OCI-LY1 (cell line): ENCODE results near the gene SPECC1L.

Source experiments
- H2AFZ ChIP-seq: fragments of 200-600 bp; sonication (generic), shearing (Covaris generic); 2 replicates; pipeline ENCODE4 v1.6.0; 2014; ENCODE audit warnings: antibody characterized with exemption, mild to moderate bottlenecking, low read length
- H3F3A ChIP-seq: fragments of 200-600 bp; sonication (generic), shearing (Covaris generic); 2 replicates; pipeline ENCODE4 v1.6.0; 2014; ENCODE audit warnings: mild to moderate bottlenecking, antibody characterized with exemption, low read length, moderate library complexity; ENCODE audit not compliant: insufficient read depth
- H3K27ac ChIP-seq: fragments of 200-600 bp; sonication (generic); 2 replicates; pipeline ENCODE4 v1.5.1; 2014; ENCODE audit warnings: low read length, mixed run types, mild to moderate bottlenecking, low read depth; ENCODE audit not compliant: poor library complexity, severe bottlenecking
- H3K27me3 ChIP-seq: fragments of 200-600 bp; sonication (generic); 2 replicates; pipeline ENCODE4 v1.6.0; 2014; ENCODE audit warnings: antibody characterized with exemption, mild to moderate bottlenecking, low read length, moderate library complexity; ENCODE audit not compliant: insufficient read depth
- H3K36me3 ChIP-seq: fragments of 200-600 bp; sonication (generic); 2 replicates; pipeline ENCODE4 v1.6.1; 2014; ENCODE audit warnings: mild to moderate bottlenecking, antibody characterized with exemption, low read length, moderate library complexity, mixed read lengths; ENCODE audit not compliant: insufficient read depth
- H3K4me1 ChIP-seq: fragments of 200-600 bp; sonication (generic); 2 replicates; pipeline ENCODE4 v1.5.1; 2014; ENCODE audit warnings: mild to moderate bottlenecking, low read length, moderate library complexity; ENCODE audit not compliant: insufficient read depth, severe bottlenecking
- H3K4me2 ChIP-seq: fragments of 200-600 bp; sonication (generic), shearing (Covaris generic); 2 replicates; pipeline ENCODE4 v1.6.1; 2014; ENCODE audit warnings: low read length
- H3K4me3 ChIP-seq: fragments of 200-600 bp; sonication (generic); 2 replicates; pipeline ENCODE4 v1.5.1; 2014; ENCODE audit warnings: low read length, low read depth, mild to moderate bottlenecking, mixed read lengths; ENCODE audit not compliant: poor library complexity, severe bottlenecking
- H3K79me2 ChIP-seq: fragments of 200-600 bp; shearing (Covaris generic); 2 replicates; pipeline ENCODE4 v1.6.1; 2016; ENCODE audit warnings: mixed run types, low read length, mixed read lengths; ENCODE audit not compliant: insufficient read depth
- H3K9ac ChIP-seq: fragments of 200-600 bp; sonication (generic), shearing (Covaris generic); 2 replicates; pipeline ENCODE4 v1.6.1; 2014; ENCODE audit warnings: mild to moderate bottlenecking, low read length, mixed read lengths
- H3K9me2 ChIP-seq: fragments of 200-600 bp; sonication (generic), shearing (Covaris generic); 2 replicates; pipeline ENCODE4 v1.6.1; 2014; ENCODE audit warnings: low read depth, mild to moderate bottlenecking, low read length, mixed read lengths
- H3K9me3 ChIP-seq: fragments of 200-600 bp; shearing (Covaris generic); 2 replicates; pipeline ENCODE4 v1.6.1; 2014; ENCODE audit warnings: low read length, mixed read lengths
- H4K20me1 ChIP-seq: fragments of 200-600 bp; sonication (generic), shearing (Covaris generic); 2 replicates; pipeline ENCODE4 v1.6.0; 2016; ENCODE audit warnings: mild to moderate bottlenecking, low read length; ENCODE audit not compliant: insufficient read depth
- CTCF ChIP-seq: fragments of 200-600 bp; sonication (generic), shearing (Covaris generic); IDR thresholded peaks from 2 replicates; pipeline ENCODE4 v1.5.1; 2017; ENCODE audit warnings: mild to moderate bottlenecking, antibody characterized with exemption, low read length, moderate library complexity, mixed read lengths
- EZH2 ChIP-seq: fragments of 200-600 bp; sonication (generic), shearing (Covaris generic); IDR thresholded peaks from 2 replicates; pipeline ENCODE4 v1.8.0; 2017; ENCODE audit warnings: borderline replicate concordance, mixed run types, mild to moderate bottlenecking, antibody characterized with exemption, low read length, moderate library complexity, mixed read lengths

The SPECC1L gene

GRCh38 chr22:24408630-24409029 lies 138.0 kb downstream of the SPECC1L start:
- TF ChIP-seq CTCF (no peak), EZH2 (no peak)
- no peaks in the 10 kb centered on the region for H3K79me2 ChIP-seq
- H3K4me2 ChIP-seq, result no peak overlapping the region
- no peaks in the 10 kb centered on the region for H3F3A ChIP-seq
- H3K4me1 ChIP-seq, result no peaks in the 10 kb centered on the region
- no peak overlapping the region for H3K27ac ChIP-seq
- H4K20me1 ChIP-seq, result no peaks in the 10 kb centered on the region
- H3K27me3 ChIP-seq, result no peaks in the 10 kb centered on the region
- no peaks in the 10 kb centered on the region for H3K9me2 ChIP-seq
- no peaks in the 10 kb centered on the region for H3K9me3 ChIP-seq
- H3K36me3 ChIP-seq, result peaks cover 45% of the 10 kb centered on the region
- H3K9ac ChIP-seq, result no peak overlapping the region
- H3K4me3 ChIP-seq, result no peak overlapping the region
- H2AFZ ChIP-seq, result no peak overlapping the region

GRCh38 chr22:24409707-24410106 lies 139.1 kb downstream of the SPECC1L start:
- Histone ChIP-seq H3K4me2 (no peak overlapping the region), H4K20me1 (no peaks in the 10 kb centered on the region), H3K4me3 (no peak overlapping the region), H2AFZ (no peak overlapping the region), H3K27ac (no peak overlapping the region), H3K79me2 (no peaks in the 10 kb centered on the region), H3K36me3 (peaks cover 47% of the 10 kb centered on the region), H3K27me3 (no peaks in the 10 kb centered on the region), H3K4me1 (no peaks in the 10 kb centered on the region), H3K9ac (no peak overlapping the region), H3K9me2 (no peaks in the 10 kb centered on the region), H3F3A (no peaks in the 10 kb centered on the region), H3K9me3 (no peaks in the 10 kb centered on the region)
- TF ChIP-seq EZH2, result no peak

GRCh38 chr22:24410110-24410856 lies 139.7 kb downstream of the SPECC1L start:
- H3K79me2 ChIP-seq, result no peaks in the 10 kb centered on the region
- no peaks in the 10 kb centered on the region for H3K9me3 ChIP-seq
- H2AFZ ChIP-seq, result no peak overlapping the region
- H3K4me2 ChIP-seq, result no peak overlapping the region
- peaks cover 47% of the 10 kb centered on the region; the same call in 1 of the 2 replicates for H3K36me3 ChIP-seq
- H3K4me3 ChIP-seq, result no peak overlapping the region
- no peaks in the 10 kb centered on the region for H3K9me2 ChIP-seq
- no peaks in the 10 kb centered on the region for H3F3A ChIP-seq
- H4K20me1 ChIP-seq, result no peaks in the 10 kb centered on the region
- TF ChIP-seq EZH2, result no peak
- TF ChIP-seq CTCF, result no peak
- H3K27ac ChIP-seq, result no peak overlapping the region
- H3K4me1 ChIP-seq, result no peaks in the 10 kb centered on the region
- H3K9ac ChIP-seq, result no peak overlapping the region
- no peaks in the 10 kb centered on the region for H3K27me3 ChIP-seq
